HepG2 (cell line): Measurements from ENCODE around the gene TENT4B. TPM values are rescaled to one million over a fixed set of nuclear protein-coding genes. Genes with fewer than 3 reads are reported as not detected.

Source experiments
- DNMT3B ChIP-seq: conservative IDR thresholded peaks from 2 replicates; pipeline ENCODE4 v1.6.1; 2016; ENCODE audit warnings: missing biosample characterization, control low read depth
- EP300 ChIP-seq, 3 experiments: sonication (generic) in 1 of 3; formaldehyde crosslinking in 1 of 3; IDR thresholded peaks; 2 replicates each; pipeline versions ENCODE4 v1.5.1 to v1.6.1; 2011 to 2020; ENCODE audit warnings: low read depth in 2 of 3, low read length in 2 of 3, borderline replicate concordance in 1 of 3, improper control_type of control experiment in 1 of 3, mild to moderate bottlenecking in 1 of 3, missing genetic modification reagents in 1 of 3, moderate library complexity in 1 of 3
- JUNB ChIP-seq: sonication (generic); formaldehyde crosslinking; IDR thresholded peaks from 2 replicates; pipeline ENCODE4 v1.8.0; 2022; ENCODE audit warnings: missing genetic modification reagents, mild to moderate bottlenecking, borderline replicate concordance
- NFRKB ChIP-seq: fragments of 450-650 bp; IDR thresholded peaks from 2 replicates; pipeline ENCODE4 v1.6.1; 2017
- NFYC ChIP-seq: IDR thresholded peaks from 2 replicates; pipeline ENCODE4 v1.6.1; 2016; ENCODE audit warnings: missing genetic modification reagents, missing compliant biosample characterization
- U2AF2 ChIP-seq: fragments of 200-400 bp; formaldehyde crosslinking; IDR thresholded peaks from 2 replicates; pipeline ENCODE4 v1.6.1; 2017; ENCODE audit warnings: low read depth, mild to moderate bottlenecking, low read length
- ZNF12 ChIP-seq: sonication (generic); formaldehyde crosslinking; IDR thresholded peaks from 2 replicates; pipeline ENCODE4 v1.5.0; 2020; ENCODE audit warnings: missing genetic modification reagents
- ZNF3 ChIP-seq: IDR thresholded peaks from 2 replicates; pipeline ENCODE4 v1.7.0; 2017; ENCODE audit warnings: inconsistent platforms
- ZNF337 ChIP-seq: sonication (generic); formaldehyde crosslinking; IDR thresholded peaks from 2 replicates; pipeline ENCODE4 v1.5.1; 2020; ENCODE audit warnings: missing genetic modification reagents, low read depth, mild to moderate bottlenecking, borderline replicate concordance
- ZNF7 ChIP-seq: IDR thresholded peaks from 2 replicates; pipeline ENCODE4 v1.6.1; 2016; ENCODE audit warnings: missing biosample characterization, missing genetic modification reagents
- ZNF816 ChIP-seq: sonication (generic); formaldehyde crosslinking; IDR thresholded peaks from 2 replicates; pipeline ENCODE4 v1.8.0; 2022; ENCODE audit warnings: missing genetic modification reagents, mild to moderate bottlenecking, borderline replicate concordance
- ZNF878 ChIP-seq: sonication (generic); formaldehyde crosslinking; IDR thresholded peaks from 2 replicates; pipeline ENCODE4 v1.8.1; 2023; ENCODE audit warnings: mild to moderate bottlenecking, missing genetic modification reagents, moderate library complexity
- polyA plus RNA-seq, 8 experiments: library from polyadenylated mRNA; depleted of rRNA in 3 of 8; stranded (reverse) in 7 of 8; unstranded in 1 of 8; fragments of >200 nt; fragmentation: Illumina TruSeq in 4 of 8; extraction: Trizol in 4 of 8; gene quantifications; 2 replicates each; pipeline versions ENCODE4 v1.2.1 to v1.2.3, GENCODE V29; 2011 to 2016; ENCODE audit warnings: low read depth in 4 of 8, missing spikeins in 1 of 8, mixed read lengths in 1 of 8; ENCODE audit not compliant: insufficient read depth in 1 of 8
- total RNA-seq, 5 experiments: library from RNA; depleted of rRNA; stranded (reverse); fragments of >200 nt; fragmentation: Illumina TruSeq; extraction: Trizol; gene quantifications; 2 replicates each; pipeline ENCODE4 v1.2.3, GENCODE V29; 2016; ENCODE audit warnings: low read depth in 1 of 5
- TF ChIP-seq, protein P1 (sequence below): sonication (generic); formaldehyde crosslinking; IDR thresholded peaks from 2 replicates; pipeline ENCODE4 v1.9.0; 2021; ENCODE audit warnings: missing genetic modification reagents, borderline replicate concordance
- TF ChIP-seq, protein P2 (sequence below): sonication (generic); formaldehyde crosslinking; IDR thresholded peaks from 2 replicates; pipeline ENCODE4 v1.4.0; 2020; ENCODE audit warnings: mild to moderate bottlenecking, missing genetic modification reagents
- TF ChIP-seq, protein P3 (sequence below): sonication (generic); formaldehyde crosslinking; IDR thresholded peaks from 2 replicates; pipeline ENCODE4 v1.9.0; 2021; ENCODE audit warnings: mild to moderate bottlenecking, missing genetic modification reagents
- TF ChIP-seq, protein P4 (sequence below): sonication (generic); formaldehyde crosslinking; IDR thresholded peaks from 2 replicates; pipeline ENCODE4 v1.4.0; 2020; ENCODE audit warnings: missing genetic modification reagents, borderline replicate concordance
- TF ChIP-seq, protein P5 (sequence below): IDR thresholded peaks from 2 replicates; pipeline ENCODE4 v1.6.1; 2016

Gene TENT4B
- total and polyA plus RNA-seq, 2 of the 13 experiments (the other 11 are each of a cell fraction or from before 2014, with no cell fraction given), result 15.0 to 32.8 TPM

DNA sequence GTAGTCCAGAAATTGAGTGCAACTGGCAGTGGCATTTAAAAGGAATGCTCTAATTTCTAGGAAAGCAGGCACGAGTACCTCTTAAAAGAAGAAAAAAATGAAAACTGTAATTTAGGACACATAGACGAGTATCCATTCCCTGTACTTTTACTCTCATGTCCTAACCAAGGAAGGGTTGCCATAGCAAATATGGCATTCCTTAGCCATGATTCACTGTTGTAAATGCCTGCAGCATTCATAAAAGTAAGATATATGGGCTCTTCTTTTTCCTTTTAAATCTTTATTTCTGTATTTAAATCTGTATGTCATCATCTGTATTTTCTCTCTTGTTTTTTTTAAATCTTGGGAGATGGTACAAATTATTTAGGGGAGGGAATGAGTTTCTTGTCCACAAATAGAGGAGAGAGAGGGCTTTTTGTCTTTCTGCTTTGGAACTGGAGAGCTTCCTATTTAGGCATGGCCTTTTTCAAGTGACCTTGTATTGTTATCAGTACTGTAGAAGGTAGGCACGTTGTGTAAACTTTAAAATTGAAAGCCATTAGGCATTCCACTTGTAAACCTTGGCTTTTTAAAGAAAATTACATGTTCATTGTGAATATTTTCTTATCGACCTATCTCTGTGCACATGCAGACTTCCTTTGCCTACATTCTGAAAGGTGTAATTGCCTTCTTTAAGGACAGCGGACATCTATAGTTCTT, 50.0 kb downstream of the TENT4B start (continued):
- TF ChIP-seq, protein P1, sequence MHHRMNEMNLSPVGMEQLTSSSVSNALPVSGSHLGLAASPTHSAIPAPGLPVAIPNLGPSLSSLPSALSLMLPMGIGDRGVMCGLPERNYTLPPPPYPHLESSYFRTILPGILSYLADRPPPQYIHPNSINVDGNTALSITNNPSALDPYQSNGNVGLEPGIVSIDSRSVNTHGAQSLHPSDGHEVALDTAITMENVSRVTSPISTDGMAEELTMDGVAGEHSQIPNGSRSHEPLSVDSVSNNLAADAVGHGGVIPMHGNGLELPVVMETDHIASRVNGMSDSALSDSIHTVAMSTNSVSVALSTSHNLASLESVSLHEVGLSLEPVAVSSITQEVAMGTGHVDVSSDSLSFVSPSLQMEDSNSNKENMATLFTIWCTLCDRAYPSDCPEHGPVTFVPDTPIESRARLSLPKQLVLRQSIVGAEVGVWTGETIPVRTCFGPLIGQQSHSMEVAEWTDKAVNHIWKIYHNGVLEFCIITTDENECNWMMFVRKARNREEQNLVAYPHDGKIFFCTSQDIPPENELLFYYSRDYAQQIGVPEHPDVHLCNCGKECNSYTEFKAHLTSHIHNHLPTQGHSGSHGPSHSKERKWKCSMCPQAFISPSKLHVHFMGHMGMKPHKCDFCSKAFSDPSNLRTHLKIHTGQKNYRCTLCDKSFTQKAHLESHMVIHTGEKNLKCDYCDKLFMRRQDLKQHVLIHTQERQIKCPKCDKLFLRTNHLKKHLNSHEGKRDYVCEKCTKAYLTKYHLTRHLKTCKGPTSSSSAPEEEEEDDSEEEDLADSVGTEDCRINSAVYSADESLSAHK (CRISPR knock-in tag), result no peak
- TF ChIP-seq JUNB (CRISPR knock-in tag) (0 out of 2 replicates have a peak, but pooled peaks have one; percentile 72), ZNF7 (CRISPR knock-in tag) (0 out of 2 replicates have a peak, but pooled peaks have one; percentile 33), U2AF2 (no peak), NFRKB (no peak), DNMT3B (CRISPR knock-in tag) (no peak), ZNF816 (CRISPR knock-in tag) (peak; percentile 40; the same call in 1 of the 2 replicates), ZNF337 (CRISPR knock-in tag) (no peak), ZNF3 (no peak), NFYC (CRISPR knock-in tag) (no peak; the same call in 1 of the 2 replicates), ZNF12 (CRISPR knock-in tag) (peak; percentile 16; the same call in 1 of the 2 replicates), EP300 (IDR thresholded peaks at IDR 0.05; ENCODE audit: low read depth in 2 of 2, low read length in 2 of 2) (peak; percentile 27 to 38; a peak in 1 of 4 replicates), EP300 (CRISPR knock-in tag; IDR thresholded peaks at IDR 0.05; ENCODE audit: borderline replicate concordance) (no peak), ZNF878 (CRISPR knock-in tag) (peak; percentile 17; the same call in 1 of the 2 replicates)
- TF ChIP-seq, protein P2, sequence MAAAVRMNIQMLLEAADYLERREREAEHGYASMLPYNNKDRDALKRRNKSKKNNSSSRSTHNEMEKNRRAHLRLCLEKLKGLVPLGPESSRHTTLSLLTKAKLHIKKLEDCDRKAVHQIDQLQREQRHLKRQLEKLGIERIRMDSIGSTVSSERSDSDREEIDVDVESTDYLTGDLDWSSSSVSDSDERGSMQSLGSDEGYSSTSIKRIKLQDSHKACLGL, result no peak
- TF ChIP-seq, protein P3, sequence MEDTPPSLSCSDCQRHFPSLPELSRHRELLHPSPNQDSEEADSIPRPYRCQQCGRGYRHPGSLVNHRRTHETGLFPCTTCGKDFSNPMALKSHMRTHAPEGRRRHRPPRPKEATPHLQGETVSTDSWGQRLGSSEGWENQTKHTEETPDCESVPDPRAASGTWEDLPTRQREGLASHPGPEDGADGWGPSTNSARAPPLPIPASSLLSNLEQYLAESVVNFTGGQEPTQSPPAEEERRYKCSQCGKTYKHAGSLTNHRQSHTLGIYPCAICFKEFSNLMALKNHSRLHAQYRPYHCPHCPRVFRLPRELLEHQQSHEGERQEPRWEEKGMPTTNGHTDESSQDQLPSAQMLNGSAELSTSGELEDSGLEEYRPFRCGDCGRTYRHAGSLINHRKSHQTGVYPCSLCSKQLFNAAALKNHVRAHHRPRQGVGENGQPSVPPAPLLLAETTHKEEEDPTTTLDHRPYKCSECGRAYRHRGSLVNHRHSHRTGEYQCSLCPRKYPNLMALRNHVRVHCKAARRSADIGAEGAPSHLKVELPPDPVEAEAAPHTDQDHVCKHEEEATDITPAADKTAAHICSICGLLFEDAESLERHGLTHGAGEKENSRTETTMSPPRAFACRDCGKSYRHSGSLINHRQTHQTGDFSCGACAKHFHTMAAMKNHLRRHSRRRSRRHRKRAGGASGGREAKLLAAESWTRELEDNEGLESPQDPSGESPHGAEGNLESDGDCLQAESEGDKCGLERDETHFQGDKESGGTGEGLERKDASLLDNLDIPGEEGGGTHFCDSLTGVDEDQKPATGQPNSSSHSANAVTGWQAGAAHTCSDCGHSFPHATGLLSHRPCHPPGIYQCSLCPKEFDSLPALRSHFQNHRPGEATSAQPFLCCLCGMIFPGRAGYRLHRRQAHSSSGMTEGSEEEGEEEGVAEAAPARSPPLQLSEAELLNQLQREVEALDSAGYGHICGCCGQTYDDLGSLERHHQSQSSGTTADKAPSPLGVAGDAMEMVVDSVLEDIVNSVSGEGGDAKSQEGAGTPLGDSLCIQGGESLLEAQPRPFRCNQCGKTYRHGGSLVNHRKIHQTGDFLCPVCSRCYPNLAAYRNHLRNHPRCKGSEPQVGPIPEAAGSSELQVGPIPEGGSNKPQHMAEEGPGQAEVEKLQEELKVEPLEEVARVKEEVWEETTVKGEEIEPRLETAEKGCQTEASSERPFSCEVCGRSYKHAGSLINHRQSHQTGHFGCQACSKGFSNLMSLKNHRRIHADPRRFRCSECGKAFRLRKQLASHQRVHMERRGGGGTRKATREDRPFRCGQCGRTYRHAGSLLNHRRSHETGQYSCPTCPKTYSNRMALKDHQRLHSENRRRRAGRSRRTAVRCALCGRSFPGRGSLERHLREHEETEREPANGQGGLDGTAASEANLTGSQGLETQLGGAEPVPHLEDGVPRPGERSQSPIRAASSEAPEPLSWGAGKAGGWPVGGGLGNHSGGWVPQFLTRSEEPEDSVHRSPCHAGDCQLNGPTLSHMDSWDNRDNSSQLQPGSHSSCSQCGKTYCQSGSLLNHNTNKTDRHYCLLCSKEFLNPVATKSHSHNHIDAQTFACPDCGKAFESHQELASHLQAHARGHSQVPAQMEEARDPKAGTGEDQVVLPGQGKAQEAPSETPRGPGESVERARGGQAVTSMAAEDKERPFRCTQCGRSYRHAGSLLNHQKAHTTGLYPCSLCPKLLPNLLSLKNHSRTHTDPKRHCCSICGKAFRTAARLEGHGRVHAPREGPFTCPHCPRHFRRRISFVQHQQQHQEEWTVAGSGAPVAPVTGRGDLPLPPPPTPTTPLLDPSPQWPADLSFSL (CRISPR knock-in tag), result no peak
- TF ChIP-seq, protein P4, sequence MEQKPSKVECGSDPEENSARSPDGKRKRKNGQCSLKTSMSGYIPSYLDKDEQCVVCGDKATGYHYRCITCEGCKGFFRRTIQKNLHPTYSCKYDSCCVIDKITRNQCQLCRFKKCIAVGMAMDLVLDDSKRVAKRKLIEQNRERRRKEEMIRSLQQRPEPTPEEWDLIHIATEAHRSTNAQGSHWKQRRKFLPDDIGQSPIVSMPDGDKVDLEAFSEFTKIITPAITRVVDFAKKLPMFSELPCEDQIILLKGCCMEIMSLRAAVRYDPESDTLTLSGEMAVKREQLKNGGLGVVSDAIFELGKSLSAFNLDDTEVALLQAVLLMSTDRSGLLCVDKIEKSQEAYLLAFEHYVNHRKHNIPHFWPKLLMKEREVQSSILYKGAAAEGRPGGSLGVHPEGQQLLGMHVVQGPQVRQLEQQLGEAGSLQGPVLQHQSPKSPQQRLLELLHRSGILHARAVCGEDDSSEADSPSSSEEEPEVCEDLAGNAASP (CRISPR knock-in tag), result peak; percentile 42; the same call in 1 of the 2 replicates
- TF ChIP-seq, protein P5, sequence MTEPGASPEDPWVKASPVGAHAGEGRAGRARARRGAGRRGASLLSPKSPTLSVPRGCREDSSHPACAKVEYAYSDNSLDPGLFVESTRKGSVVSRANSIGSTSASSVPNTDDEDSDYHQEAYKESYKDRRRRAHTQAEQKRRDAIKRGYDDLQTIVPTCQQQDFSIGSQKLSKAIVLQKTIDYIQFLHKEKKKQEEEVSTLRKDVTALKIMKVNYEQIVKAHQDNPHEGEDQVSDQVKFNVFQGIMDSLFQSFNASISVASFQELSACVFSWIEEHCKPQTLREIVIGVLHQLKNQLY (CRISPR knock-in tag), result peak; percentile 59; the same call in 1 of the 2 replicates
